22Rv1 (cell line): Measurements from ENCODE around the gene HSP90B1.

Source experiments
- H3K27ac ChIP-seq: fragments of 450-650 bp; 2 replicates; pipeline ENCODE4 v1.5.1; 2017
- CTCF ChIP-seq: fragments of 450-650 bp; IDR thresholded peaks from 2 replicates; pipeline ENCODE4 v1.5.1; 2017; ENCODE audit warnings: mild to moderate bottlenecking
- ZFX ChIP-seq: fragments of 450-650 bp; IDR thresholded peaks from 2 replicates; pipeline ENCODE4 v1.6.1; 2017; ENCODE audit warnings: antibody characterized with exemption, borderline replicate concordance

HSP90B1 gene

DNA sequence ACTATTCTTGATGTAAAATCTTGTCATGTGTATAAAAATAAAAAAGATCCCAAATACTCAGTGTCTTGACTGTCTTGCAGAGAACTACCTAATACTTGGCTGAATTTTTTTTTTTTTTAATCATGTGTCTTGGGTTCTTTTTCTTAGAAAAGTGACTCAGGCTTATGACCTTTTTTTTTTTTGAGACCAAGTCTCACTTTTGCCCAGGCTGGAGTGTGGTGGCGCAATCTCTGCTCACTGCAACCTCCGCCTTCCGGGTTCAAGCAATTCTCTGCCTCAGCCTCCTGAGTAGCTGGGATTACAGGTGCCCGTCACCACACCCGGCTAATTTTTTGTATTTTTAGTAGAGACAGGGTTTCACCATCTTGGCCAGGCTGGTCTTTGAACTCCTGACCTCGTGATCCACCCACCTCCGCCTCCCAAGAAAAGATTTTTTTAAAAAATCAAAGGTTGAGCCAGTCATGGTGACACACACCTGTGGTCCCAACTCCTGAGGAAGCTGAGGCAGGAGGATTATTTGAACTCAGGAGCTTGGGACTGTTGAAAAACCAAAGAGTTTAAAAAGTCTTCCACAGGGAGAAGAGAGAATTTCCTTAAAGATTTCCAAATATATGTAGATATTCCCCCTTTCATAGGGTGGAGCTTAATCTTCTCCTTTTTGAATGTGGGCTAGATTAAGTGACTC lies 17.8 kb downstream of the HSP90B1 start:
- TF ChIP-seq CTCF (no peak), ZFX (no peak)
- peak overlapping the region; percentile 1 for H3K27ac ChIP-seq

- TF ChIP-seq ZFX: no peak
- TF ChIP-seq CTCF: no peak
- peak overlapping the region; percentile 1; the same call in 1 of the 2 replicates for H3K27ac ChIP-seq
These were observed 18.7 kb downstream of the HSP90B1 start for GRCh38 chr12:103948746-103949406.

GRCh38 chr12:103952497-103952896 lies 22.3 kb downstream of the HSP90B1 start:
- TF ChIP-seq ZFX: no peak
- TF ChIP-seq CTCF: no peak
- H3K27ac ChIP-seq: no peak overlapping the region

DNA sequence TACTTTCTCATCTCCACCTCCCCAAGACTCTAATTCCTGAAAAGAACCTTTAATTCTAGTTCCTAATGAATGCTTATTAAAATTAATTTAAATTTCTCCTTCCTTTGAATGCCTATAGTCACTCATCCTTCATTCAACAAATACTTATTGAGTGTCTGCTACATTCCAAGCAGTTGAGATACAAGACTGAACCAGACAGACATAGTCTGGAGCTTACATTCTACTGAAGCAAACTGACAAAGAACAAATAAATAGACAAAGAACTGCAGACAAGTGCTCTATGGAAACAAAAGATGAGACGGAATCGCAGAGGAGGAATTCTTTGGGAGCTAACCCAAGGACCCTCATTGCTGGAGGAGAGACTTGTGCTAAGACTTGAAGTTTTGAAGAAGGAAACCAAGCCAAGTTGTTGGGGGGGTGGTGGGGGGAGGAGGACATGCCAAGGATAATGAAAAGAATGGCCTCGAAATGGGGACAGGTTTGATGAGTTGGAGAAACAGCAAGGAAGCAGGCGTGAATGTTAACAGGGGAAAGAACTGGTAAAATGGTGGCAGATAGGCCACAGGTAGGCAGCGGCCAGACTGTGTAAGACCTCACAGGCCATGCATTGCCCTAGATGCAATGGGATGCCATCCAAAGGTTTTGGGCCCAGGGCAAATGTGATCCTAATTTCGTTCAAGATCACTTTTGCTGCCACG lies 25.8 kb downstream of the HSP90B1 start:
- H3K27ac ChIP-seq: peak overlapping the region; percentile 96
- TF ChIP-seq ZFX (no peak), CTCF (no peak)

- H3K27ac ChIP-seq: peak overlapping the region; percentile 96
- no peak for TF ChIP-seq CTCF
- TF ChIP-seq ZFX: no peak
These were observed 26.4 kb downstream of the HSP90B1 start for GRCh38 chr12:103956509-103957027.

- H3K27ac ChIP-seq: peak overlapping the region; percentile 96
- TF ChIP-seq ZFX: no peak
- TF ChIP-seq CTCF: no peak
These were observed 27.7 kb downstream of the HSP90B1 start for GRCh38 chr12:103957865-103958388.

- peak overlapping the region; percentile 96 for H3K27ac ChIP-seq
- TF ChIP-seq CTCF (no peak), ZFX (no peak)
These were observed 28.4 kb downstream of the HSP90B1 start for GRCh38 chr12:103958621-103959020.
